EL (cell line): ENCODE measurements around the gene DLK1.
A peak's percentile ranks its signal among the peaks of the same experiment; 100 is the strongest.

Experiments
- DNase-seq: peaks from one replicate; pipeline ENCODE4 v3.0.0-alpha.2; 2016

Gene DLK1

DNA sequence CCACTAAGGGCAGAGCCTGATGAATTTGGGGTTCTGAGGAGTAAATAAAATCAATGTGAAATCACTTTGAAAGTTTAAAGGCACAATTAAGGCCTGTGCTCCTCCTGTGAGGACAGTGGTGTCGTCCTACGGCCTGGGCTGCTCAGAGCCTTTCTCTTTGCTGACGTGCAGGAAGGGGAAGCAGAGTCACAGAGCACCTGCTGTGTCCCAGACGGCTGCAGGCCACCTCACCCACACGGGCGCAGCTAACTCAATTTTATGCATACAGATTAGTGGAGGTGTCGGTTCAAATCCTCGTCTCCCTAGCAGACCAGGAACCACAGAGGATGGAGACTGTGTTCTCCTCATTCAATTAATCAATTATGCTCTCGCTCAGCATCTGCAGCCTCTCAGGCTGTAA, 11.4 kb upstream of the DLK1 start:
- DNase-seq = no peak

DNA sequence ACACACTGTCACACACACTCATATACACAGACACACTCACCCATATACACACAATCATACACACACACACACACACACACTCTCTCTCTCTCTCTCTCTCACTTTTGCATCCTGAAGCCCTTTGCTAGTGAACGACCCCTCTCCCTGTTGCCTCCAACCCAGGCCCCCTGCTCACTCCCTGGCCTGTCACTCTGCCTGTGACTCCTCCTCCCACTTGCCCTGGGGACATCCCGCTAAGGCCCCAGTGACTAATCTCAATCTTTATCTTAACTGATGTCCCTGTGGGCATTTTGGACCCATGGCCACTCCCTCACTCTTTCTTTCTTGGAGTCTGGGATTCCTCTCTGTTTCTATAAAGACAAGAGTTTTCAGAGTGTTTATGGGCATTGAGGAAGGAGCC, 10.9 kb upstream of the DLK1 start:
- no peak for DNase-seq

DNA sequence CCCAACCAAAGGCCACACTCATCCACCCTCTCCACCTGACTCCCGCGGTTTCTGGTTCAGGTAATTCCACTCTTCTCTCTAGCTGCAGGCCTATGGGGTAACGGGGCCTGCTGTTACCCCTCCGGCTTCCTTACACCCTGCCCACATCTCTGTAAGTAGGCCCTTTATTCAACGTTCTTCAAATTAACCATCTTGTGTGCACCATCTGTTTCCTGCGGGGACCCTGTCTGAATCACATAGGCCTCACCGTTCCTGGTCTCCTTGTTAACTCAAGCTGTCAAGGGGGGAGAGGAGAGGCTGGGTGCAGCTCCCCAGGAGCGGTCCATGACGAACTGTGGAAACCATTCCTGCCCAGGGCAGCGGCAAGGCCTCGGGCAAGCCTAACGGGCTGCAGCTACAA, 9.3 kb upstream of the DLK1 start:
- DNase-seq = no peak

DNA sequence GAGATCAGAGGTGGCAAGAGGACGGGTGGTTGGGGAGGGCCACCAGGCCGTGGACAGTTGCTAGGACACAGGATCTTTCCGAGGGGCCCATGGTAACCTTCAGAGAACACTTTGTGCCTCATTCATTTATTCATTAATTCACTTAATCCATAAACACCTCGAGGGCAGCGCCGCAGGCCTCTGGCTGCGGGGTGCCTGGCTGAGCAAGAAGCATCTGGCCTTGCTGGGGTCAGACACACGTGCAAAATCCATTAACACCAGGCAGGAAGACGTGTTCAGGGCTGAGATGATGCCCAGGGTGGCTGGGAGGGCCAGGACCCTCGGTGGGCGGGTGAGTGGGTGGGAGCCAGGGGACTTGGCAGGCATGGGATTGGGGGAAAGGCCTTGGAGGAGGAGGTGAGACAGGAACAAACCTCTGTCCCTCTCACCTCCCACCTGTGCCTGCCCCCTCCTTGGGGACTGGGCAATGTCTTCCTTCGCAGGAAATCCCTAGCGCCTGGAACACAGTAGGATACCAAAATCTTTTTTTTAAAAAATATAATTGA, 6.6 kb upstream of the DLK1 start:
- DNase-seq = no peak

DNA sequence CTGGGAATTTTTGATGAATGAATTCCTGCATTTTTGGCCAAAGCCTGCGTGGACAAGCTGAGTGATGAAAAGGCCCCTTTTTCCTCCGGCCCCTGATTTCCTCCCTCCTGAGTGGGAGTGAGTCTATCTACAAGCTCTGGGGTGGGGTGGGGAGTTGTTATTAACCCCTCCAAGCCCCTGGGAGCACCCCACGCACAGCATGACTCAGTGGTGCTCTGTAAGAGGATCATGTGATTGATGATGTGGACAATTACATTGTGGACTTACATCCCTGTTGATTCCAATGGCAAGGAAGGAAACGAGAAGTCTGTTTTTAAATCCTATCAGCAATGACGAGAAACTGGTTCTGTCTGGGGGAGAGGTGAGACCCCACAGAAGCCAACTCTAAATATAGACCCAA, 5.1 kb upstream of the DLK1 start:
- DNase-seq = no peak

DNA sequence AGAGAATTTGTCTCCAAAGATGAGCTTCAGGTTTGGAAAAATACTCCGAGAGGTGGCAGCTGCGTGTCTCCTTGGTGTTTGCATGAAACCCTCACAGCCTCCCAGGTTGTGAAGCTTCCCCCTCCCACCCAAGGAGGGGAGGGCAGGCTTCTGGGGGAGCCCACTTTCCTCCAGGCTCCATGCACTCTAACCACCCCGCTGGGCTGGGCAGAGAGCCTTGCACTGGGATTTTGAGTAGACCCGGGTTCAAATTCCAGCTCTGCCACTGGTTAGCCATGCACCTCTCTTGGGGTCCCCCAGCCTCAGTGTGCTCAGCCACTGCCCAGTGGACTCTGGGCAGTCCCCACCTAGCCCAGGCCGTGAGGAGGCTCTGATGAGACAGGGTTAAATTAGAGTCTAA, 4.3 kb upstream of the DLK1 start:
- no peak for DNase-seq

DNA sequence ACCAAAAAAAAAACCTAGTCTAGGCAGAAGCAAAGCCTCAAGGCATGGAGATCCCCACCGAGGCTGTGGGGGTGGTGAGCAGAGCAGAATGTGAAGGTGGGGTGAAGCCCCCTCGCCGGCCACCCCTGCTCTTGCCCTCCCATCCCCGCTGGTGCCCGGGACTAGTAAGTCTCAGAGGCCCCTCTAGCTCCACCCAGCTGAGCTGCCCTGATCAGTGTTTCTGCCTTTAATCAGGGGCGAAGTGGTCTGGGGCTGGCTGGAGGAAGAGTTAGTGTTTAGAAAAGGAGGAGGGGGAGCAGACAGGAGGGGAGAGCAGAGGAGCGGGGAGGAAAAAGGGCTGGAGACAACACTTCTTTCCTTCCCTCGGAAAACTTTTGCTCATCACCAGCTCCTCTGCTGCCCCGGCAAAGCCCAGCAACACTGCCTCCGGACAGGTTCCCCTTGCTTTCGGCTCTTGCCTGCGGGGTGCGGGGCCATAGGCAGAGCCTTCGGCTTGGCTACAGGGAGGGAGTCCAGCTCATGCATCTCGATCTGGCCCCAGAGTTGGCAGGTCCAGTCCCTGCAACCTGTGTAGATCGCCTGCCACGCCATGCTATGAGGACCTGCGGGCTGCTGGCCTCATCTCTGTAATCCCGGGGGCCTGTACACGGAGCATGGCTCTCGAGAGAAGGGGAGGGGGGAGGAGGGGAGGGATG, 3.4 kb upstream of the DLK1 start:
- DNase-seq = no peak

DNA sequence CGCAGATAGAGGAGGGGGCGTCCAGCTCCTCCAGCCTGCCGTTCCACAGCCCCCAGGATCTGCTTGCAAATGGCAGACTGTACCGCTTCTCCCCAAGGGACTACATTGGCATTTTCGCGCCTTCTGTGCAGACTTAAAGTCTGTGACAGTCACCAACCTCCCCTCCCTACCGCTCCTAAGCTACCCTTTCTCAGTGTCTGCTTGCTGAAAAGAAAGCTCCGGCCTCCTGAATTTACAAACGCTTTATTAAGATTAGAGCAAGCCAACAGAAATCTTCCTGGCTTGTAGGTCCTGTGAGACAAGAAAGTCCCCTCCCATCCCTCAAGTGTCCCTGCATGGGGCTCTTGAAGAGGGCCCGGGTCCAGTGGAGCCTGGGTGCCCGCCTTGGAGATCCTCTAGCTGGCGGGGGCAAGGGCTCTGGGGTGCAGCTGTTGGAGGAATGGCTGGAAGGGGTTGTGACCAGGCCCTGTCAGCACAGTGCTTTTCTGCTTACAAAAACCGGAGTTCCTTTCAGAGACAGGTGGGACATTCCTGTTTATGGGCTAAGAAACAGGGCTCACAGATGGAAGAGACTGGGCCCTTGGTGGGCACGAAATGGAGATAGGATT, 2.8 kb upstream of the DLK1 start:
- no peak for DNase-seq

DNA sequence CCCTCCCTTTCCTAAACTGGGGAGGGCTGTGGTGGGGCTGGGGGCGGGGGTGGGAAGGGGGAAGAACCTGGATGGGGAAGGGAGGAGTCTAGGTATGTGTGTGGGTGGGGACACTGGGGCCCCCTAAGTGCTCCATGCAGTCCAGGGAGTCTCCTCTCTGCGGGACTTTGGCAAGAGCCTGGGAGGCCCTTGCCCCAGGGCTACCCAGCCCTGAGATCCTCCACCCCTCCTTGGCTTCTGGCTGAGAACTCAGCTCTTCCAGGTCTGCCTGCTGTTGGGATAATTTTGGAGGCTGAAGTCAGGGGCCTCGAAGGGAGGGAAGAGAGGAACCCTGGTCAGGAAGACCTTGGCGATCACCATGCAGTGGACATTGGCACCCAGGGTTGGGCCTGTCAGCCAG, 2.2 kb upstream of the DLK1 start:
- no peak for DNase-seq

DNA sequence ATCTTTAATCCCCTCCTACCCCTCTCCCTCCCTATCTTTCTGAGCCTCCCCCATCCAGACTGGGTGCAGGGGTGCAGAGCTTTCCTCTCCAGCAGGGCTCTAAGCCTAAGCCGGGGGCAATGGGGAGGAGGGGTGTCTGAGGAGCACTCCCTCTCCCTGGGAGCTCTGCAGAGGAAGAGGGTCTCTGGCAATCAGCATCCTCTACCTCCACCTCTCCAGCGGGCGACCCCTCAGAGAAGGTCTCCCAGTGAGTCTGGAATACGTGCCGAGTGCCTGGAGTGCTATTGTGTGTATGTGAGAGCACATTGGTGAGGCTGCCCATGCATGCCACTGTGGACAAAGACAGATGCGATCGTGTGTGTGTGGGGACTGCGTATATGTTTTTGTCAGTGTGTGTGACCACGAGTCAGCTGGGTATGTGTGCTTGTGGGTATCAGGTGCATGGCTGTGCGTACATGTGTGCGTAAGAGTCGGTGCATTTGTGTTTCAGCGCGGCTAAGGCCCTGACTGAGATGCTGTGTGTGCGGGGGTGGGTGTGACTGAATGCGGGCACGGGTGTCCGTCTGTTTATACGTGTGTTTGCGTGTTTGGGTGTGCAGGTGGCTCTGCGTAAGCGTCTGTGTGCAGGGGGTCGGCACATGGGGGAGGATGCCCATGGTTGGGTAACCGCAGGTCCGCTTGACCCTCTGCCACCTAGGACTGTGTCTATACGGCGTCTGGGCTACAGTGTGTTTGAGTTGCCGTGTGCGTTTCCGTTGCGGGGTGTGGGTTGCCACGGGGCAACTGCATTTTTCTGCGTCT, 905 bp upstream of the DLK1 start:
- DNase-seq = no peak

DNA sequence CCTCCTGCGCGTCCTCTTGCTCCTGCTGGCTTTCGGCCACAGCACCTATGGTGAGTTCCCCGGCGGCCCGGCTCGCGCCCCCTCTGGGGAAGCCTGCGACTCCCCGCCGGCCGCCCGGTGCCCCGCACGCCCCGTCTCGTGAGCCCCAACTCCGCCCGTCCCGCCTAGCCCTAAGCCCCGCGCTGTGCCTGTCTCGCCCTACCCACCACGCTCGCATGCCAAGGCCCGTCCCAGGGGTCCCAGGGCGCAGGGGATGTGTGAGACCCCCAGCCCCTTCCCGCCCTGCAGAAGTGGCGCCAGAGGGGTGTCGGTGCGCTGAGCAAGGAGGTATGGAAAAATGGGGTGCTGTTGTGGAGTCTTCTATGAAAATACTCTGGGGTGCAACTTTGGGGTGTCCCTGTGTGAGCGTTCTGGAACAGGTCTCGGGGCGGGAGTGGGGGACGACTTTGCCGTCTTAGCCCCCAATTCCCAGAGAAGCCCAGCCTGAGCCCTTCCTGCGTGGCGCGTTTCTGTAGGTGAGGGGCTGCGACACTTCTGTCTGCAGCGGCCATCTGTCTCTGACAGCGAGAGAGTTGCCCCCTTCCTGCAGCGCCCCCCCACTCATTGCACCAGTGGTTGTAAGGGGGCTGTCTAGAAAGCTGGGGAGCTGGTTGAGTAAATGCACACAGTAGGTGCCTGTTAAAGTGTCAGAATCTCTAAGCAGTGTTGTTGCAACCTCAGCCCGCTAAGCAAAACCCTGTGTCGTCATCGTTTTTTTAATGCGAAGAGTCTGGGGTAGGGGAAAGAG, 587 bp downstream of the DLK1 start:
- no peak for DNase-seq

DNA sequence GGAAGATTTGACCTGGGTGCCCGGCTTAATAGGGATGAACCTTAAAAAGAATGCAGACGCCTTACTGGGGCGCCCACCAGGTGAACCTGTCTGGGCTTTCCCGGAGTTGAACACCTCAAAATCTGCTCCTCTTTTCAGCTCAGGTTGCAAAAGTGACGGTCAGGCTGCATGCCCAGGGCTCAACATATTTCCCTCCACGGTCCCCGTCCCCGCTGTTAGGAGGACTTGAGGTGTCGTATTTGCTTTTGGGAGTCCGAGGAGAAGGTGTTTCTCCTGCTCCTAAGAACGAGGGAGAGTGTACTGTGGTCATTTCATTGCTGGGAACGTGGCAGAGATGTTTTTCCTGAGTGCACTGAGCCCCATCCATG, 1.2 kb downstream of the DLK1 start:
- DNase-seq = no peak

DNA sequence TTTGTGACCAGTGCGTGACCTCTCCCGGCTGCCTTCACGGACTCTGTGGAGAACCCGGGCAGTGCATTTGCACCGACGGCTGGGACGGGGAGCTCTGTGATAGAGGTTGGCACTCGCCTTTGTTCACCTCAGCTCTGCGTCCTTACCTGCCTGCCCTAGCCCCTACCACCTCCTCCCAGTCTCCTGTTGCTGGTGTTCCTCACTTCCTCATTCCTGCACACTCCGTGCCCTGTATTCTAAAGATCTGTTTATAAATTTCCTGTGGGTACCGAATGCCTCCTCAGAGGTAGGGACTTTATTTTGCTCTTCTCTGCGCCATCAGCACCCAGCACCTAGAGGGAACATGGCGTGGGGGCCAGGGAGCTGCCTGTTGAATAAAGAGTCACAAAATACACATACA, 2.3 kb downstream of the DLK1 start:
- no peak for DNase-seq

DNA sequence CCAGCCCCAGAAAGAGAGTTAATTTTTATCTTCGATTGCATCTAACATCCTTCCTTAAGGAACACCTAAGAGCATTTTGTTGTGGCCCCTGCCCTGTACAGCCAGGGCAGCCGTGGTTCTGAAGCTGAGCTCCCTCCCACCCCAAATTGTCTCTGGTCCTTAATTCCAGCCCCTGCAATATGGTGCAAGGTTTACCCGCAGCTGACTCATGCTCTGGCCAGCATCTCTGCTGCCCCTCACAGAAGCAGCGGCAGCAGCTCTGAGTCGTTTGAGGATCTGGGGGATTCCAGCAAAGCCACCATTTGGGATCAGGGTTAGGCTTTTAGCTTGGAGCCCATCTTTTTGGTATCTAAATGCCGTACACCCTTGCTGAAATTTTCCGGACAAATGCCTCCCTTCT, 3.3 kb downstream of the DLK1 start:
- peak; percentile 21 for DNase-seq

DNA sequence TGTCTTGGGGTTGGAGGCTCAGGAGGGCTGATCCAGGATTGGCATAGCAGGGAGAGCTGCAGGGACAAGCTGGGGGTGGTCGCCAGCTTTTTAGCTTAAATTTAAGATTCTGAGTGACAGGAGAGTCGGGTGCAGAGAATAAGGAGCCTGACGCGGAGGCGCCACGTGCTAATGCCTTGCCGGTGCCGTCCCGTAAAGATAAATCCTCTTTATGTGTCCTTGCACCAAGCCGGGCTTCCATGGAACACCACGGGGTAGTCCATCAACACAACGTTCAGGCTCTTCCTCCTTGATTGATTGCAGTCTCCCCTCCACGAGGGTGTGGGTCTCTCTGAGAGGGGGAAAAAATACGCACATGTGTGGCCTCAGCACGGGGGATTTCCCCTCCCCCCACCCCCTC, 3.9 kb downstream of the DLK1 start:
- no peak for DNase-seq

DNA sequence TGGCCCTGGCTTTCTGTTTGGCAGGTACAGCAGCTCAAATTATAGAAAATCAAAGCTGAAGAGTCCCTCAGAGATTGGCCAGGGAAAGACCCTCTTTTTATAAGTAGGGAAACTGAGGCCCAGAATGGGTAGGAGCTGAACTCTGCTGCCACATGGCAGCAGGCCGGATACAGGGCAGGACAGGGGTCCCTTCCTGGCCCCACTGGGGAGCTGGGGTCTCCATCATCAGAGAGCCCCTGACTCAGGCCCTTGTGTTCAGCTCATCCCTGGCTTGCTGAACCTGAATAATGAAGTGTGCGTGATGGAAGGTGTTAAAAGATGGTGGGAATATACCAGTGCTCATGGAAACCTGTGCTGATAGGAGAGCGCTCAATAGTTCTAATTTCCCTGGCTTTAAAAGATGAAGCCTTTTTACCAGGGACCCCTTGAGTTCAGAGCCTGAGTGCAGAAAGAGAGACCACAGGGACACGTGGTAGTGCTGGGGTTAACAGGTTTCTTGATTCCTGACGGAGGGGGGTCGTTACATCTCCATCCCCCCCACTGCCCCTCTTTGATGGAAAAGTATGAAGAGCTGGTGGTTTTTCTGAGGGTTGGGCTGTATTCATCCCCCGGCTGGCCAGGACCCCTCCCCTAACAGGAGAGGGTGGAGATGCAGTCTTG, 4.4 kb downstream of the DLK1 start:
- DNase-seq = no peak

DNA sequence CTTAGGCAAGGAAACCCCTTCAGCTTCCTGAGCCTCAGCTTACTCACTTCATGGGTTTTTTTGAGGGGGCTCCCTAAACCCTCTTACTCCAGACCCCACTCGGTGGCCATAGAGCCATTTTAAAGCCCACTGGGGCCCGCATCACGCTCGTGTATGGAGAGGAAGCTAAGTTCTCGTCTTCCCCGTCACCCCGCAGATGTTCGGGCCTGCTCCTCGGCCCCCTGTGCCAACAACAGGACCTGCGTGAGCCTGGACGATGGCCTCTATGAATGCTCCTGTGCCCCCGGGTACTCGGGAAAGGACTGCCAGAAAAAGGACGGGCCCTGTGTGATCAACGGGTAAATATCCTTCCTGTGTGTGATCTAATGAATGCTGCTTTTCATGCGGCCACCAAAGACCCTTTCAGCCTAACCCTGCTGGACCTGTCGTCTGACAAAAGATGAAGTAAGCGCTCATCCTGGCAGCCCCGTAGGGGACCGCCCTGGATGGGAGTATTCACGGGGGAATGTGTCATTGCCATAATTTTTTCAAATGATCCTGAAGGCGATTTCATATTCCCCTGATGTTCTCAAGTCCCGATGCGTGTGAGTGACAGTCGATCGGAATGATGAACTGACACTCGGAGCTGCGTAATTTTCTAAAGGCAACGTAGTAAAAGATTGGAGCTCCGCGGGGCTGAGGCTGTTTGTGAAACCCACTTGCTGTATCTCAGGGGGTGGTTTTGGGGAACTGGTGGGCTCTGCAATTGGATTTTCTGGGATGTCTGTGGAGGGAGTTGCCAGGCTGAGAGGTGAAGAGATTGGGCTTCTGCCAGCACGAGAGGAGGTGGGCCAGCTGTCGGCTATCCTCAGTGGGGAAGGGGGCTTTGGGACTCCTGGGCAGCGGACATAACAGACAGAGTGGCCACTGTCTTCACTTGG, 5.4 kb downstream of the DLK1 start:
- DNase-seq = no peak

DNA sequence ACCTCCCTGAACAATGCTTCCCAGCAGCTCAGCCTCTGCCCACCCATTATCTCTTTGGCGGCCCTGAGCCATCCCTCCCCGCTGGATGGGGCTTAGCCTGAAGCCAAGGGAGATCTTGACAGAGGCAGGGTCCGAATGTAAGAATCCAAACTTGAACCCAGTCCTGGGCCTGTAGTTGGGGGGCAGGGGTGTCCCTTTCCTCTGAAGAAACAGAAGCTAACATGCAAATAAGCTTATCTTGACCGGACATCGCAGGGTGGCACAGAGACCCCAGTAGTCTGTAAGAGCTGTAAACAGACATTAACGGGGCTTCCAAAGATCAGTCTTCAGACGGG, 6.0 kb downstream of the DLK1 start:
- DNase-seq = no peak

DNA sequence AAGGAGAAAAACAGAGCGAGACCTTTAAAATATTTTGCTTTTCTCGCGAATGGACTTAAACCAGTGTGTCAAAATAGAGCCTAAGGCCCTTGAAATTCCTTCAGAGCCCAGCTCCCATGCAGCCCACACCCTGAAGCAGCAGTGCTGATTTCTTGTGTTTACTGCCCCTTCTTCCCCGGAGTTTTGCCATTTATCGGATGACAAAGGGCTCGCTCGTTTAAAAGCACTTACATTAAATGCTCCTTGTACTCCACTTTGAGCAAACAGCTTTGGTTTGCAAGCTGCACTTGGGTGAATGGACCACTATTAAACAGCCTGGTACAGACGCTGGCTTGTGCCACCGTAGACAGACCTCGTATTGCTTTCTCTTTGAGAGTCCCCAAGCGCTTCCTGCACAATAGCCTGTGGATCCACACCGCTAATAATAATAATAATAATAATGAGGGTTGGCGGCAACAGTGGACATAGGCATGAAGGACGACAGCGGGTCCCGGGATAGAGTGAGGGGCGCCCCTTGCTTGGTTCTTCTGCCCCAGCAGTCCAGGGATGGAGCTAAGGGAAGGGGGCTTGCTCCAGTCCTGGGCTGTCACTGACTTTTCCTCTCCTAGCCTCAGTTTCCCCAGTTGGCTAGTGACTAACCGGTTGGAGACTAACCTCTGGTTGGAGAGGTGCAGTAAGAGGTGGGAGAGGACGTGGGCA, 6.6 kb downstream of the DLK1 start:
- no peak for DNase-seq

DNA sequence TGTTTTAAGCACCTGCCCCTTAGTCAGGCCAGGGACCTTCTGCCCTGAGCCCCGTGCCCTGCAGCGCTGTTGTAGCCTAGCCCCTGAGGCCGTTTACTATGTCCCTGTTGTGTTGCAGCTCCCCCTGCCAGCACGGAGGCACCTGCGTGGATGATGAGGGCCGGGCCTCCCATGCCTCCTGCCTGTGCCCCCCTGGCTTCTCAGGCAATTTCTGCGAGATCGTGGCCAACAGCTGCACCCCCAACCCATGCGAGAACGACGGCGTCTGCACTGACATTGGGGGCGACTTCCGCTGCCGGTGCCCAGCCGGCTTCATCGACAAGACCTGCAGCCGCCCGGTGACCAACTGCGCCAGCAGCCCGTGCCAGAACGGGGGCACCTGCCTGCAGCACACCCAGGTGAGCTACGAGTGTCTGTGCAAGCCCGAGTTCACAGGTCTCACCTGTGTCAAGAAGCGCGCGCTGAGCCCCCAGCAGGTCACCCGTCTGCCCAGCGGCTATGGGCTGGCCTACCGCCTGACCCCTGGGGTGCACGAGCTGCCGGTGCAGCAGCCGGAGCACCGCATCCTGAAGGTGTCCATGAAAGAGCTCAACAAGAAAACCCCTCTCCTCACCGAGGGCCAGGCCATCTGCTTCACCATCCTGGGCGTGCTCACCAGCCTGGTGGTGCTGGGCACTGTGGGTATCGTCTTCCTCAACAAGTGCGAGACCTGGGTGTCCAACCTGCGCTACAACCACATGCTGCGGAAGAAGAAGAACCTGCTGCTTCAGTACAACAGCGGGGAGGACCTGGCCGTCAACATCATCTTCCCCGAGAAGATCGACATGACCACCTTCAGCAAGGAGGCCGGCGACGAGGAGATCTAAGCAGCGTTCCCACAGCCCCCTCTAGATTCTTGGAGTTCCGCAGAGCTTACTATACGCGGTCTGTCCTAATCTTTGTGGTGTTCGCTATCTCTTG, 7.6 kb downstream of the DLK1 start:
- DNase-seq = no peak
